GM19468 (cell line): ENCODE results near the gene USF1.
"Not testable (repeated sequence)": the region's sequence is repeated elsewhere in the genome, so short reads cannot be mapped to it uniquely, and the experiment has no call there.

Experiments used
- ATAC-seq: cut with Tn5 transposase; IDR thresholded peaks from one replicate; pipeline ENCODE4 v1.9.1; 2021; ENCODE audit warnings: mild to moderate bottlenecking, moderate library complexity, moderate number of reproducible peaks; ENCODE audit not compliant: unreplicated experiment; ENCODE audit errors: extremely low read depth

Gene USF1

GRCh38 chr1:161080441-161081405 lies 34.9 kb upstream of the USF1 start:
- no peak for ATAC-seq

DNA sequence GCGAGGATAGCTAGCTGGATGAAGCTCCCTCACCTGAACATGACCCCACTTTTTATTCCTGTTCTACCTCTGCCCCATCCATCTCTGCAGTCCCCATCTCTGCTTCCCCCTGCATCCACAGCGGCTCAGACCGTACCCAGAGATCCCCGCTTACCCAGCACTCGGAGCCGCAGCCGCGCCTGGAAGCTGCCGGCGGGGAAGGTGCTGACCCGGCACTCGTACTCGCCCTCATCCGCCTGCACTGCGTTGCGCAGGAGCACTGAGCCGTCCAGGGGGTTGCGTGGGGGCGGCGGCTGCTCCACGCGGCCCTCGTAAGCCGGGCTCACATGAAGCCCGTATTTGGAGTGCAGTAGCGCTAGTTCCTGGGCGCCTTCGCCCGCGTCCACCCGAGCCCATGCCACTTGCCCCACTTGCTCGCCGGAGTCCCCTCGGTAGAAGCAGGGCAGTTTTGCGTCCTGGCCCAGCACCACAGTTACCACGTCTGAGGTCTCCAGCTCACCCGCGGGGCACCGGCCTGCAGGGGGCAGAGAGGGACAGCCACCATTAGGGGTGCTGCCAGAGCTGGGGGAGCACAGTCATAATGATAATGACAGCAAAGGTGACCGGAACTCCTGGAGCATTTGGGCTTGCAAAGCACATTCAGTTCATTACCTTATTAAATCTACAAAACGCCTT lies 33.8 kb upstream of the USF1 start:
- no peak for ATAC-seq

DNA sequence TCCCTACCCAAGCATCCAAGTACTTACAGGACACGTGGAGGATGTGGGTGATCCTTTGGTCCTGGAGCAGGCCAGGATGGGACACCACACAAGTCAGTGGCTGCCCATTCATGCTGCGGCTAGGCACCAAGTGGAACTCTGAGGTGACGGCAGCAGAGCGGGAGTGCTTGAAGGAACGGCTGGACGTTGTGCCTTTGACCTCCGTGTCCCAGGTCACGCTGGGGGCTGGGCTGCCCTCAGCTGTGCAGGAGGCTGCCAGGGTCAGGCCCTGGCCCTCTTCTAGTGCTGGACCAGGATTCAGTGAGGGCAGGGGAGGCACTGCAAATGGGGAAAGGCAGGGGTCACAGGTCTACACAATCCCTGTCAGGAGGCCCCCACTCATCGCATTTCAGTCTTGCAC lies 31.6 kb upstream of the USF1 start:
- ATAC-seq = no peak

- ATAC-seq = no peak
Observed at GRCh38 chr1:161076410-161076809, 30.6 kb upstream of the USF1 start.

- no peak for ATAC-seq
Observed at GRCh38 chr1:161074676-161075368, 29.0 kb upstream of the USF1 start.

DNA sequence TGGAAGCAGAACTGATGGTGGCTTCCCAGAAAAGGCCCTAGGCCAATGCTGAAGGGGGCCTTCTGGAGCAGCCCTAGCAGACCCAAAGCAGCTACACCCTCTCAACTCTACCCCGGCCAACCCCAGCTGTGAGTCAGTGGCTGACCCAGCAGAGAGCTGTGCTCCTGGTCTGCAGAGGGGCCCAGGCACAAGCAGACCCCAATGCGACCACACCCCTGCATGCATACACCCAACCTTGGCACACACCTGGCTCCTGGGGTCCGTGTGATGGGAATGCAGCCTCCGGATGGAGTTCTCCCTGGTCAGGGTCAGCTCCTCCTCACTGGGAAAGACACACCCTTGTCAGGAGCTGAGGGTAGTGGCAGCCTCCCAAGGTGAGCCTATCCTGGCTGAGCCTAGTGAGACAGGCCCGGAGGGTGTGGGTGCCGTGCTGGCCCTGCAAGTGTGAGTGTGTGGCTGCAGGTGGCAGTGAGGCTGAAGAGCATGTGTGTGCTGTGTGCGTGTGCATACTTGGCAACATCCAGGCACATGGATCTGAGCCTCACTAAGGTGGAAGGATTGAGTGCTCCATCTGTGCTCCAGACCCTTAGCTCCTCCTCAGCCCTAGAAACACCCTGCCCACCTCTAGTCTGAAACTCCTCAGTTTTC lies 27.8 kb upstream of the USF1 start:
- no peak for ATAC-seq

DNA sequence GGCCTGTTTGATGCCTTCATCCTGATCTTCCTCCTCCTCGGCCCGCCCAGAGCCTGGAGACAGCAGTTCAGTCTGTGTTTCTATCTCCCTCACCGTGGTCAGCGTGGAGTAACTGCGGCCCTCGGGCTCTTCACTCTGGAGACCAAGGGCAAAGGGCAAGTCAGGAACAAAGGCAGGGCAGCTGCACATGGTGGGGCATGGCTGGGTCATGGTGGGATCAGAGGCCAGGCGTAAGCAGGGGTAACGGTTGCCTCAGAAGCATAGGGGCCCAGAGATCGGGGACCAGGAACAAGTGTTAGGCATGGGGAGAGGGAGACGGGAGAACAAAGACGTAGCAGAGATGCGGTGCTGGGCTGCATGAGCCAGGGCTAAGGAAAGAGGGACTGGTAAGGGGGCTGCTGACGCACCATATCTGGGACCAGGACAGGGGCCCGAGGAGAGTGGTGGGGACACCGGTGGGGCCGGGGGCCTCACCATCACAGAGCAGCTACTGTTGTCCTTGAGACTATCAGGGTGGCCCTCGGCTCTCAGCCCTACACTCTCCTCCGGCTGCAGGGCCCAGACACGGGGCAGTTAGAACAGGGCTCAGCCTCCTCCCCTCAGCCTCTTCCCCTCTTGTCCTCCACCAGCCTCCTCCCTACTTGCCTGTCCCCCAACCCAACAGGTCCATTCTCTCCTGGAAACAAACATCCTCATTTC lies 27.1 kb upstream of the USF1 start:
- no peak for ATAC-seq

- no peak for ATAC-seq
Observed at GRCh38 chr1:161071886-161072371, 26.2 kb upstream of the USF1 start.

DNA sequence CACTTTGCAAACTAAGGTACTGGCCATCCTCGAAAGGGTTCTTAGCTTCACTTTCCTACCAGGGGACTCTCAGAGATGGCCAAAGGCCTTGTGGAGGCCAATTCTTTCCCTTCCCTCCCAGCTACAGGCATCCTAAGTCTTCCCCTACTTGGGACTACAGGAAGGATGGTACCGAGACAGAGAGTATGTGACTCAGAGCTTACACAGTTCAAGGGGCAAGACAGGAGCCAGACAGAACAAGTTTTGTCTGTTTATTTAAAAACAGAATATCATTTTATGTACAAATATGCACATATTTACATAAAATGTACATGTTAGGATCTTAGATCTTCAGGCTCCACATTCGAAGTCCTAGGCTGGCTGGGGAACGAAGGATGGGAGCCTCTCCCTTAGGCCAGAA lies 25.0 kb upstream of the USF1 start:
- no peak for ATAC-seq

DNA sequence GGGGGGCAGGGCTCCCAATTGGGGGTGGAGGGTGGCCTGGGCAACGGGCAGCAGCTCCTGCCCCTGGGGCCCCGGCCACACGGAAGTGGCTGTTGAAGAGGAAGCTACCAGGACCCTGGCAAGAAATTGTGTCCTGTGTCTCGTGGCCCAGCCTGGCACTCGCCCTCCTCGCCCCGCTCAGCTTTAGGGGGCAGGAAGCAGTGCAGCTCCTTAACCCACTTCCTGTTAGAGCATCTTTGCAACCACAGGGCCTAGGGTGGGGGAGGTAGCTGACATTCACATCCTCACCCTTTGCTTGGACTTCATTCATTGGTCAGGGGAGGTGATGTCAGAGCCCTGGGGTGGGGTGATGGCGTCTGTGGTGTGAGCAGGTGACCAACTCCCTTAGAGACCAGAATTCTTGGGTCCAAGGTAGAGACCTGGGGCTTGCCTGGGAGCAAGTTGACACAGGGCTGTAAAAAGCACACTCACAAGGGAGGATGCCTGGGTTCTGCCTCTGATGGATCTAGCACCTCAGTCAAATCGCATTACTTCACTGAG lies 24.0 kb upstream of the USF1 start, which contains the start of gene ARHGAP30:
Gene ARHGAP30 (minus strand): TSS at position 161 of the 540 bp plus-strand sequence. CDS start 267 bp downstream, outside the sequence.
- peak; percentile 74 for ATAC-seq

DNA sequence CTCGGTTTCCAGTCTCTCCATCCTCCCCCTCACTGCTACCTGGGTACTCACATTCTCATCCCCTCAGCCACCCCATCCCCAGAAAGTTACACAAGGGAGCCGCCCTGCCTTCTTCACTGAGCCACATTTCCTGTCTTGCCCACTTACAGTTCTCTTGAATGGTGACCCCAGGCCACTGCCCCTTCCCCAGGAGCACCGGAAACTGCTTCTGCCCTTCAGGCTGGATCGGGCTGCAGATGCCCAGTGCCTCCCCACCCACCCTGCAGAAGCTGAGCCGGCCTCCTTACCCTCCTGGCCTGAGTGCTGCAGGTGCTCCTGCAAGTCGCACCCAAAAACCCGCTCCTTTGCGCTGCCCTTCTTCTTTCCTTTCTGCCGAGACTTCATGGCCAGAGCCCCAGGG lies 23.5 kb upstream of the USF1 start:
- ATAC-seq = no peak

GRCh38 chr1:161068306-161069234 lies 22.8 kb upstream of the USF1 start:
- ATAC-seq = peak; percentile 25

DNA sequence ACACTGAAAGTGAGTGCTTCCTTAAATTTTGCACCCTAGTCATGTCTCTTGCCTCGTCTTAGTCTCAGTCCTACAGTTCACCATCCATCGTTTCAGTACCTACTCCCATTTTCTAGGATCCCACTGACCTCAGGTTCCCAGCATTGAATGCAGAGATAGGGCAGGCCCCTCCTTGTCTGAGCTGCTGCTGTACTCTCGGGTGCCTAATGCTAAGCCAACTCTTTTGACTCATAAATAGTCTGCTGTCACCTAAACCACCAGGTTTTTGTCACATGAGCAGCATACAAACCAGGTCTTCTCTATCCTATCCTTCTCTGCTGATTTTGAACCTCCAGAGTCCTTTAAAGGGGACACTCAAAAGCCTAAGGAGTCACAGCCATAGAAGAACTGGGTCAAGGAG lies 20.9 kb upstream of the USF1 start:
- ATAC-seq = no peak

DNA sequence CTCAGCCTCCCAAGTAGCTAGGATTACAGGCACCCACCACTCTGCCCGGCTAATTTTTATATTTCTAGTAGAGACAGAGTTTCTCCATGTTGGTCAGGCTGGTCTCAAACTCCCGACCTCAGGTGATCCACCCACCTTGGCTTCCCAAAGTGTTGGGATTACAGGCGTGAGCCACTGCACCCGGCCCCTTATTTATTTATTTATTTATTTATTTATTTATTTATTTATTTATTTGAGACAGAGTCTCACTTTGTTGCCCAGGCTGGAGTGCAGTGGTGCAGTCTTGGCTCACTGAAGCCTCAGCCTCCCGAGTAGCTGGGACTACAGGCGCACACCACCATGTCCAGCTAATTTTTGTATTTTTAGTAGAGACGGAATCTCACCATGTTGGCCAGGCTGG lies 19.9 kb upstream of the USF1 start:
- not testable (repeated sequence) for ATAC-seq

DNA sequence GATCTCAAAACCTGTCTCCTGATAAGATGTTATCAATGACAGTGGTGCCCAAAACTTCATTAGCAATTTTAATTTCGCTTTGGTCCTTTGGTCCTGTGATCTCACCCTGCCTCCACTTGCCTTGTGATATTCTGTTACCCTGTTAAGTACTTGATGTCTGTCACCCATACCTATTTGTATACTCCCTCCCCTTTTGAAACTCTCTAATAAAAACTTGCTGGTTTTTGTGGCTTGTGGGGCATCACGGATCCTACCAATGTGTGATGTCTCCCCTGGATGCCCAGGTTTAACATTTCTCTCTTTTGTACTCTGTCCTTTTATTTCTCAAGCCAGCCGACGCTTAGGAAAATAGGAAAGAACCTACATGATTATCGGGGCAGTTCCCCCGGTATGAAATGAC lies 18.2 kb upstream of the USF1 start:
- ATAC-seq = not testable (repeated sequence)

GRCh38 chr1:161061419-161061818 lies 15.6 kb upstream of the USF1 start:
- no peak for ATAC-seq

- no peak for ATAC-seq
Observed at GRCh38 chr1:161059293-161059692, 13.5 kb upstream of the USF1 start.

DNA sequence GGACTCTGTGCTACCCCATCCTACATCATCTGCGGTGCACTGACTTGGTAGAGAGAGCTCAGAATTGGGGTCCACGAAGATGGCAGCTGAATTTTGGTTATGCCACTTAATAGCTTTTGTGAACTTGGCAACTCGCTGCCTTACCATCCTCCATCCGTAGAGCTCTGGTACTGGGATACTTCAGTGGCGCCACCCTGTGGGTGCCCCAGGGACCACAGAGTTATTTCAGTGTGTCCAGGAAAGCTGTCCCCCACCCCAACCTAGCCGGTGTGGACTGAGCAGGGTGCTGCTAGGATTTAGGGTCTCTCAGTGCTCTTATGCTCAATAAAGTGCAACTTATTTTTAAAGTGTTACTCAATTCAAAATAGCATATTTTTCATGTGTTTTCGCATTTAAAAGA lies 9.0 kb upstream of the USF1 start:
- ATAC-seq = no peak
